ENCODE measurements around the gene FANCI.
"Not testable (repeated sequence)": the region's sequence is repeated elsewhere in the genome, so short reads cannot be mapped to it uniquely, and the experiment has no call there.

The FANCI gene

GRCh38 chr15:89225588-89225987 lies 18.2 kb upstream of the FANCI start:
- DNase-seq (ENCODE audit: low read depth): no peak

- DNase-seq (ENCODE audit: low read depth): no peak
Observed at GRCh38 chr15:89226359-89227221, 17.2 kb upstream of the FANCI start.

GRCh38 chr15:89227425-89227824 lies 16.4 kb upstream of the FANCI start:
- DNase-seq (ENCODE audit: low read depth): no peak

- DNase-seq (ENCODE audit: low read depth): no peak
Observed at GRCh38 chr15:89230277-89230676, 13.5 kb upstream of the FANCI start.

GRCh38 chr15:89231832-89232231 lies 11.9 kb upstream of the FANCI start:
- no peak for DNase-seq (ENCODE audit: low read depth)

- not testable (repeated sequence) for DNase-seq (ENCODE audit: low read depth)
Observed at GRCh38 chr15:89239883-89240810, 3.6 kb upstream of the FANCI start.

- DNase-seq (ENCODE audit: low read depth): no peak
Observed at GRCh38 chr15:89243046-89243690, 611 bp upstream of the FANCI start.

- DNase-seq (ENCODE audit: low read depth): peak; percentile 29
Observed at GRCh38 chr15:89244574-89244903, 760 bp downstream of the FANCI start.

- DNase-seq (ENCODE audit: low read depth): no peak
Observed at GRCh38 chr15:89247446-89247845, 3.7 kb downstream of the FANCI start.

GRCh38 chr15:89248584-89248983 lies 4.8 kb downstream of the FANCI start:
- DNase-seq (ENCODE audit: low read depth): no peak

- not testable (repeated sequence) for DNase-seq (ENCODE audit: low read depth)
Observed at GRCh38 chr15:89250142-89250541, 6.4 kb downstream of the FANCI start.

GRCh38 chr15:89277281-89277680 lies 33.5 kb downstream of the FANCI start:
- DNase-seq (ENCODE audit: low read depth): not testable (repeated sequence)

GRCh38 chr15:89278307-89278706 lies 34.5 kb downstream of the FANCI start:
- no peak for DNase-seq (ENCODE audit: low read depth)

- DNase-seq (ENCODE audit: low read depth): no peak
Observed at GRCh38 chr15:89282631-89283030, 38.9 kb downstream of the FANCI start.

- DNase-seq (ENCODE audit: low read depth): no peak
Observed at GRCh38 chr15:89283201-89283600, 39.4 kb downstream of the FANCI start.

- no peak for DNase-seq (ENCODE audit: low read depth)
Observed at GRCh38 chr15:89291934-89292438, 48.2 kb downstream of the FANCI start.

- DNase-seq (ENCODE audit: low read depth): no peak
Observed at GRCh38 chr15:89293012-89293411, 49.2 kb downstream of the FANCI start.

GRCh38 chr15:89299896-89300295 lies 56.1 kb downstream of the FANCI start:
- DNase-seq (ENCODE audit: low read depth): no peak

GRCh38 chr15:89301304-89302089 lies 57.7 kb downstream of the FANCI start:
- DNase-seq (ENCODE audit: low read depth): no peak

GRCh38 chr15:89303986-89304385 lies 60.2 kb downstream of the FANCI start:
- no peak for DNase-seq (ENCODE audit: low read depth)

GRCh38 chr15:89305395-89305794 lies 61.6 kb downstream of the FANCI start:
- no peak for DNase-seq (ENCODE audit: low read depth)

Data from HS-27A (cell line).